Suprapubic skin (tissue), 3 donors: ENCODE data around the gene ATXN2.

Source experiments
- CTCF ChIP-seq, 2 donors: fragments of 200-600 bp in 1 of 2; fragments of 450-650 bp in 1 of 2; sonication (generic) in 1 of 2; IDR thresholded peaks; one replicate each; pipeline ENCODE4 v1.5.1; 2016 to 2019; ENCODE audit warnings: antibody characterized with exemption in 2 of 2, mild to moderate bottlenecking in 1 of 2, moderate library complexity in 1 of 2
- POLR2A ChIP-seq, 2 donors: fragments of 450-650 bp; IDR thresholded peaks; one replicate each; pipeline ENCODE4 v1.6.1; 2017; ENCODE audit warnings: antibody characterized with exemption in 2 of 2, mild to moderate bottlenecking in 2 of 2, moderate library complexity in 2 of 2

DNA sequence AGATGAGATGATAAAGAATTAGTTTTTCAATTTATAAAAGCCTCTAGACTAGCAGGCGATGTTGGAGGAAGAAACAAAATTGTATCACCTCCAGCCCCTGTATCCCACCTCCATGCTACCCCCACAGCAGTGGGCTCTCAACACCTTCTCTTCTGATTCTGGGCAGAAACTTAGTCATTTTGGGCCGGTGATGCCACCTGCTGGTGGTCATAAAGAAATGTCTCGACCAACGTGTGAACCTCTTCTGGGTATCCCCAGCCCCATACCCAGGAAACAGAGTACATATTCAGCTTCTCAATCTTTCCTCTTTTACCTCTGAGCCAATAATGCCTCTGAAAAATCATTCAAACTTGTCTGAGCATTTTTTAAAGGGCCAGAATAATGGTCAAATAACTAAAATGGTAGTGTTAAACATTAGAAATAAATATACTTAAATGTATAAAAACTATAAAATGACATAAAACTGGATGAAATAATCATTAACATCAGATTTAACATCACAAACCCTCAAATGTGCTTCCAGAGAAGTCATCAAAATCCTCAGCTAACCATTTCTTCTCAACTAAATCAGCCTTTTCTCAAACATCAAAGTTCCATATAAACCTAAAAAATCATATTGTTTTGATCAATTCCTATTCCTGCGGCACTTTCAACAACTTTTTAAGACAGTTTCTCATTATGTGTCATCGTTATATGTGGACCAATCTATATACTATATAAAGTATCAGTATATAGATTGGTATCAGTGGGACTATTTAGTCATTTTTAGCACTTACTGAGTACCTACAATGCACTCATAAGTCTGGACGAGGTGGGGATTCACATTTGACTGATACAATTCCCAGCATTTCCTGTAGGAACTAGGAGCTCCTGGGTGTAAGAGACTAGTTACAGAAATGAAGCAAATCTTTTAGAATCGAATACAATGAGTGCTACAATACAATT lies 69.4 kb downstream of the ATXN2 start:
- TF ChIP-seq POLR2A (IDR thresholded peaks at IDR 0.05) (no peak), CTCF (IDR thresholded peaks at IDR 0.05) (peak; percentile 52 to 62)
